H9 (cell line): ENCODE results near the gene UBA1. TPM values are rescaled to one million over a fixed set of nuclear protein-coding genes. Genes with fewer than 3 reads are reported as not detected.
A peak's percentile ranks its signal among the peaks of the same experiment; 100 is the strongest.

ENCODE experiments used
- DNase-seq: peaks from one replicate; pipeline ENCODE4 v3.0.0-alpha.2; 2017
- H2AFZ ChIP-seq: one replicate; pipeline ENCODE4 v1.6.1; 2013; ENCODE audit warnings: mild to moderate bottlenecking, low read length, control low read depth, moderate library complexity
- H2AK5ac ChIP-seq: 2 replicates; pipeline ENCODE4 v1.6.1; 2013; ENCODE audit warnings: low read length, control low read depth, mixed read lengths; ENCODE audit not compliant: insufficient read length
- H2BK120ac ChIP-seq: one replicate; pipeline ENCODE4 v1.6.1; 2013; ENCODE audit warnings: low read depth, mild to moderate bottlenecking, low read length, control low read depth, inconsistent platforms; ENCODE audit not compliant: poor library complexity, severe bottlenecking
- H2BK12ac ChIP-seq: 2 replicates; pipeline ENCODE4 v1.6.1; 2013; ENCODE audit warnings: low read length, control low read depth, mixed read lengths, low read depth; ENCODE audit not compliant: insufficient read length
- H2BK15ac ChIP-seq: 2 replicates; pipeline ENCODE4 v1.6.1; 2013; ENCODE audit warnings: low read depth, low read length, control low read depth
- H2BK20ac ChIP-seq: one replicate; pipeline ENCODE4 v1.6.1; 2013; ENCODE audit warnings: low read depth, mild to moderate bottlenecking, low read length, control low read depth, inconsistent platforms; ENCODE audit not compliant: poor library complexity, severe bottlenecking
- H2BK5ac ChIP-seq: 2 replicates; pipeline ENCODE4 v1.6.1; 2013; ENCODE audit warnings: low read length, control low read depth, mixed read lengths; ENCODE audit not compliant: insufficient read length
- H3K14ac ChIP-seq: 2 replicates; pipeline ENCODE4 v1.6.1; 2013; ENCODE audit warnings: low read length, control low read depth; ENCODE audit not compliant: insufficient read depth
- H3K18ac ChIP-seq: 2 replicates; pipeline ENCODE4 v1.6.1; 2013; ENCODE audit warnings: low read depth, mild to moderate bottlenecking, mixed read lengths, low read length, control low read depth; ENCODE audit not compliant: insufficient read length
- H3K23ac ChIP-seq: 2 replicates; pipeline ENCODE4 v1.6.1; 2013; ENCODE audit warnings: low read length, control low read depth, mixed read lengths, low read depth; ENCODE audit not compliant: insufficient read length
- H3K23me2 ChIP-seq: 2 replicates; pipeline ENCODE4 v1.6.1; 2013; ENCODE audit warnings: low read depth, mild to moderate bottlenecking, mixed read lengths, low read length, control low read depth; ENCODE audit not compliant: insufficient read length, poor library complexity, severe bottlenecking
- H3K27ac ChIP-seq: 2 replicates; pipeline ENCODE4 v1.5.1; 2013; ENCODE audit warnings: low read length, control low read depth, mixed read lengths, low read depth; ENCODE audit not compliant: insufficient read length
- H3K27me3 ChIP-seq: 2 replicates; pipeline ENCODE4 v1.6.1; 2013; ENCODE audit warnings: low read length, control low read depth, inconsistent platforms; ENCODE audit not compliant: insufficient read depth
- H3K4ac ChIP-seq: 2 replicates; pipeline ENCODE4 v1.6.1; 2013; ENCODE audit warnings: low read depth, mild to moderate bottlenecking, control low read depth, inconsistent platforms, low read length, moderate library complexity
- H3K4me1 ChIP-seq: 2 replicates; pipeline ENCODE4 v1.6.1; 2013; ENCODE audit warnings: low read length, control low read depth, inconsistent platforms; ENCODE audit not compliant: insufficient read depth
- H3K4me2 ChIP-seq: 2 replicates; pipeline ENCODE4 v1.6.1; 2013; ENCODE audit warnings: low read length, control low read depth, mixed read lengths; ENCODE audit not compliant: insufficient read length, insufficient read depth
- H3K56ac ChIP-seq: 2 replicates; pipeline ENCODE4 v1.6.1; 2013; ENCODE audit warnings: low read depth, mild to moderate bottlenecking, mixed read lengths, low read length, control low read depth; ENCODE audit not compliant: insufficient read length
- H3K79me1 ChIP-seq: 2 replicates; pipeline ENCODE4 v1.6.1; 2013; ENCODE audit warnings: low read depth, mild to moderate bottlenecking, moderate library complexity, low read length, control low read depth, inconsistent platforms; ENCODE audit not compliant: insufficient read depth, poor library complexity, severe bottlenecking
- H3K79me2 ChIP-seq: 2 replicates; pipeline ENCODE4 v1.6.1; 2013; ENCODE audit warnings: low read length, control low read depth, inconsistent platforms; ENCODE audit not compliant: insufficient read depth
- H3K9ac ChIP-seq: 2 replicates; pipeline ENCODE4 v1.6.1; 2013; ENCODE audit warnings: low read length, control low read depth, mixed read lengths; ENCODE audit not compliant: insufficient read length; ENCODE audit errors: extremely low read depth
- H3K9me3 ChIP-seq: one replicate; pipeline ENCODE4 v1.6.1; 2013; ENCODE audit warnings: low read depth, low read length, inconsistent platforms; ENCODE audit not compliant: control insufficient read depth
- H3T11ph ChIP-seq: one replicate; pipeline ENCODE4 v1.6.1; 2013; ENCODE audit warnings: mild to moderate bottlenecking, low read length, control low read depth, inconsistent platforms
- H4K20me1 ChIP-seq: one replicate; pipeline ENCODE4 v1.6.1; 2013; ENCODE audit not compliant: control insufficient read depth, insufficient read length, insufficient read depth
- H4K5ac ChIP-seq: 2 replicates; pipeline ENCODE4 v1.6.1; 2013; ENCODE audit warnings: low read depth, mild to moderate bottlenecking, mixed read lengths, low read length, control low read depth; ENCODE audit not compliant: insufficient read length
- H4K8ac ChIP-seq: replicated peaks from 2 replicates; pipeline ENCODE4 v1.6.1; 2013; ENCODE audit warnings: low read length, control low read depth, mixed read lengths, low read depth; ENCODE audit not compliant: insufficient read length
- H4K91ac ChIP-seq: 2 replicates; pipeline ENCODE4 v1.6.1; 2013; ENCODE audit warnings: low read depth, mild to moderate bottlenecking, moderate library complexity, mixed read lengths, low read length, control low read depth; ENCODE audit not compliant: insufficient read length
- H3K27ac Mint-ChIP-seq, 3 experiments: 2 replicates in 2 of 3; 3 replicates in 1 of 3; pipeline ENCODE4 v1.8.0; 2020 to 2021; ENCODE audit warnings: mixed read lengths in 3 of 3, mild to moderate bottlenecking in 1 of 3, moderate library complexity in 1 of 3
- H3K27me3 Mint-ChIP-seq: 2 replicates; pipeline ENCODE4 v1.8.0; 2021; ENCODE audit warnings: low read depth, mild to moderate bottlenecking, moderate library complexity, mixed read lengths
- H3K36me3 Mint-ChIP-seq, 3 experiments: 2 replicates in 2 of 3; 3 replicates in 1 of 3; pipeline ENCODE4 v1.8.0; 2020 to 2021; ENCODE audit warnings: low read depth in 3 of 3, mixed read lengths in 3 of 3; ENCODE audit not compliant: insufficient read depth in 1 of 3
- H3K4me1 Mint-ChIP-seq, 2 experiments: 2 replicates each; pipeline ENCODE4 v1.8.0; 2020; ENCODE audit warnings: mixed read lengths in 2 of 2
- H3K4me3 Mint-ChIP-seq, 2 experiments: 2 replicates in 1 of 2; 3 replicates in 1 of 2; pipeline ENCODE4 v1.8.0; 2020 to 2021; ENCODE audit warnings: mild to moderate bottlenecking in 2 of 2, mixed read lengths in 2 of 2, moderate library complexity in 1 of 2
- H3K9me3 Mint-ChIP-seq, 2 experiments: 2 replicates in 1 of 2; 3 replicates in 1 of 2; pipeline ENCODE4 v1.8.0; 2020; ENCODE audit warnings: mild to moderate bottlenecking in 2 of 2, mixed read lengths in 2 of 2, moderate library complexity in 1 of 2
- CTCF ChIP-seq: fragments of 200-600 bp; sonication (generic); conservative IDR thresholded peaks from 3 replicates; pipeline ENCODE4 v1.8.0; 2021; ENCODE audit warnings: antibody characterized with exemption, mild to moderate bottlenecking
- WGBS: extraction: QIAGEN DNeasy Blood & Tissue Kit; methylation state at CpG from one replicate; pipeline ENCODE4 v1.1.7; 2013; ENCODE audit warnings: missing lambda C conversion rate, low lambda C conversion rate, mixed read lengths; ENCODE audit not compliant: insufficient read length; ENCODE audit errors: extremely low coverage; 5-methylcytosine and 5-hydroxymethylcytosine counted together
- total RNA-seq: library from RNA; stranded (reverse); gene quantifications from 2 replicates; pipeline ENCODE4 v1.2.1, GENCODE V29; 2021

Gene UBA1
- total RNA-seq, 1 experiment from 2014 or later, result 427 TPM

- Histone ChIP-seq H4K91ac (no peak overlapping the region), H3K23me2 (peaks cover 5% of the 10 kb centered on the region), H2AK5ac (no peak overlapping the region), H3T11ph (no peak overlapping the region), H3K27ac (no peak overlapping the region), H4K20me1 (peaks cover 2% of the 10 kb centered on the region), H3K9me3 (no peaks in the 10 kb centered on the region), H2BK120ac (no peak overlapping the region), H4K8ac (no peak overlapping the region), H3K23ac (no peak overlapping the region), H2BK5ac (no peak overlapping the region), H3K56ac (no peak overlapping the region), H4K5ac (no peak overlapping the region), H3K9ac (no peak overlapping the region), H3K14ac (no peak overlapping the region), H2AFZ (no peak overlapping the region), H2BK20ac (no peak overlapping the region), H3K79me2 (peaks cover 7% of the 10 kb centered on the region; the same call in 1 of the 2 replicates), H2BK15ac (no peak overlapping the region), H3K18ac (no peak overlapping the region), H2BK12ac (no peak overlapping the region), H3K4me1 (0 out of 2 replicates have a peak, but pooled peaks cover 2% of the 10 kb centered on the region), H3K27me3 (no peaks in the 10 kb centered on the region), H3K79me1 (no peaks in the 10 kb centered on the region), H3K4me2 (no peak overlapping the region), H3K4ac (no peak overlapping the region)
- Mint-ChIP-seq H3K4me1 (peaks cover 1 to 16% of the 10 kb centered on the region in 2 experiments), H3K36me3 (peaks cover 32 to 49% (median 41%) of the 10 kb centered on the region in 3 experiments), H3K9me3 (no peaks in the 10 kb centered on the region; a peak in 1 of 5 replicates), H3K27ac (peak overlapping the region in 1 of 3 experiments; percentile 14; a peak in 1 of 7 replicates), H3K27me3 (peaks cover 2% of the 10 kb centered on the region; the same call in 1 of the 2 replicates), H3K4me3 (no peak overlapping the region)
- WGBS, result no CpG with 5 or more reads among the region's 5 CpGs
- no peak for DNase-seq
- TF ChIP-seq CTCF, result no peak
These were observed 36.7 kb downstream of the UBA1 start for GRCh38 chrX:47230136-47230868.
